OCI-LY1 (cell line): ENCODE data around the gene CDKAL1.

Source experiments
- EZH2 ChIP-seq: fragments of 200-600 bp; sonication (generic), shearing (Covaris generic); IDR thresholded peaks from 2 replicates; pipeline ENCODE4 v1.8.0; 2017; ENCODE audit warnings: borderline replicate concordance, mixed run types, mild to moderate bottlenecking, antibody characterized with exemption, low read length, moderate library complexity, mixed read lengths
- TF ChIP-seq, protein P1 (sequence below): fragments of 200-600 bp; sonication (generic), shearing (Covaris generic); IDR thresholded peaks from 2 replicates; pipeline ENCODE4 v1.5.1; 2017; ENCODE audit warnings: mild to moderate bottlenecking, antibody characterized with exemption, low read length, moderate library complexity, mixed read lengths

DNA sequence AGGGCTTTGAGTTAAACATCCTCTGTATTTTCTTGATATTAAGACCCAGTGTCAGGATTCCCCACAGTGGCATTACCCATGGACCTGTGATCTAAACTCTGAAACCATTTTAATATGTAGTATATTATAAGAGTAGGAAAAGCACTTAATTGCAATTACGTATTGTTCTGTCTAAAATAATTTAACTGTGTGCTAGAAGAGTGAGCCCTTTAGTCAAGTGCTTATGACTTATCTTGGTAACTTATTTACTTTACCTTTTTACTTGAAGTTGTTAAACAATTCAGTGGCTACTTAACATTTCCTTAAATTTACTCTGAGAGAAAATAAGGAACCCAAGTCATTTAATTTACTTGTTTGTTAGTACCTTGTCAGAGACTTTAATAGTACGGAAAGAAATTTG, 173.6 kb downstream of the CDKAL1 start:
- TF ChIP-seq, protein P1, sequence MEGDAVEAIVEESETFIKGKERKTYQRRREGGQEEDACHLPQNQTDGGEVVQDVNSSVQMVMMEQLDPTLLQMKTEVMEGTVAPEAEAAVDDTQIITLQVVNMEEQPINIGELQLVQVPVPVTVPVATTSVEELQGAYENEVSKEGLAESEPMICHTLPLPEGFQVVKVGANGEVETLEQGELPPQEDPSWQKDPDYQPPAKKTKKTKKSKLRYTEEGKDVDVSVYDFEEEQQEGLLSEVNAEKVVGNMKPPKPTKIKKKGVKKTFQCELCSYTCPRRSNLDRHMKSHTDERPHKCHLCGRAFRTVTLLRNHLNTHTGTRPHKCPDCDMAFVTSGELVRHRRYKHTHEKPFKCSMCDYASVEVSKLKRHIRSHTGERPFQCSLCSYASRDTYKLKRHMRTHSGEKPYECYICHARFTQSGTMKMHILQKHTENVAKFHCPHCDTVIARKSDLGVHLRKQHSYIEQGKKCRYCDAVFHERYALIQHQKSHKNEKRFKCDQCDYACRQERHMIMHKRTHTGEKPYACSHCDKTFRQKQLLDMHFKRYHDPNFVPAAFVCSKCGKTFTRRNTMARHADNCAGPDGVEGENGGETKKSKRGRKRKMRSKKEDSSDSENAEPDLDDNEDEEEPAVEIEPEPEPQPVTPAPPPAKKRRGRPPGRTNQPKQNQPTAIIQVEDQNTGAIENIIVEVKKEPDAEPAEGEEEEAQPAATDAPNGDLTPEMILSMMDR = no peak
- TF ChIP-seq EZH2 = no peak
